HEK293T (cell line): Measurements from ENCODE around the gene LMAN2.

Source experiments
- CTCF ChIA-PET: fragments of 350-600 bp; formaldehyde crosslinking; extraction: SDS; loops from one replicate; lab custom pipeline; 2021; ENCODE audit warnings: antibody characterized with exemption, inconsistent platforms; lab: Yijun Ruan, JAX
- POLR2A ChIA-PET: fragments of 350-600 bp; formaldehyde crosslinking; extraction: SDS; loops from one replicate; lab custom pipeline; 2020; ENCODE audit warnings: antibody characterized with exemption, inconsistent platforms; lab: Yijun Ruan, JAX
- DNase-seq: peaks from one replicate; pipeline ENCODE4 v3.0.0; 2012; ENCODE audit warnings: mixed read lengths; ENCODE audit errors: extremely low spot score
- ARNT ChIP-seq: fragments of 450-650 bp; IDR thresholded peaks from 2 replicates; pipeline ENCODE4 v1.6.1; 2017; ENCODE audit warnings: mild to moderate bottlenecking
- BHLHE40 ChIP-seq: fragments of 450-650 bp; IDR thresholded peaks from 2 replicates; pipeline ENCODE4 v1.6.1; 2016; ENCODE audit warnings: mild to moderate bottlenecking, moderate library complexity, borderline replicate concordance
- CTBP1 ChIP-seq: fragments of 450-650 bp; IDR thresholded peaks from 2 replicates; pipeline ENCODE4 v1.6.1; 2016; ENCODE audit warnings: borderline replicate concordance
- ELF4 ChIP-seq: fragments of 450-650 bp; IDR thresholded peaks from 2 replicates; pipeline ENCODE4 v1.6.1; 2017; ENCODE audit warnings: antibody characterized with exemption
- FOXA1 ChIP-seq: fragments of 450-650 bp; IDR thresholded peaks from 2 replicates; pipeline ENCODE4 v1.6.1; 2016; ENCODE audit warnings: mild to moderate bottlenecking
- FOXK2 ChIP-seq: fragments of 450-650 bp; IDR thresholded peaks from 2 replicates; pipeline ENCODE4 v1.6.1; 2016; ENCODE audit warnings: mild to moderate bottlenecking
- FOXM1 ChIP-seq: fragments of 450-650 bp; IDR thresholded peaks from 2 replicates; pipeline ENCODE4 v1.6.1; 2017; ENCODE audit warnings: mild to moderate bottlenecking, borderline replicate concordance
- HDGF ChIP-seq: fragments of 450-650 bp; IDR thresholded peaks from 2 replicates; pipeline ENCODE4 v1.6.1; 2017; ENCODE audit warnings: antibody characterized with exemption, borderline replicate concordance
- L3MBTL2 ChIP-seq: fragments of 450-650 bp; conservative IDR thresholded peaks from 2 replicates; pipeline ENCODE4 v1.6.1; 2016; ENCODE audit warnings: mild to moderate bottlenecking
- LEF1 ChIP-seq: fragments of 450-650 bp; IDR thresholded peaks from 2 replicates; pipeline ENCODE4 v1.6.1; 2017; ENCODE audit warnings: mild to moderate bottlenecking, borderline replicate concordance
- NFRKB ChIP-seq: fragments of 450-650 bp; IDR thresholded peaks from 2 replicates; pipeline ENCODE4 v1.6.1; 2016; ENCODE audit warnings: mild to moderate bottlenecking, moderate library complexity
- PKNOX1 ChIP-seq: fragments of 450-650 bp; IDR thresholded peaks from 2 replicates; pipeline ENCODE4 v1.6.1; 2016
- SP1 ChIP-seq: fragments of 450-650 bp; IDR thresholded peaks from 2 replicates; pipeline ENCODE4 v1.6.1; 2017
- SUZ12 ChIP-seq: fragments of 450-650 bp; IDR thresholded peaks from 2 replicates; pipeline ENCODE4 v1.6.1; 2016; ENCODE audit warnings: mild to moderate bottlenecking
- TARDBP ChIP-seq: fragments of 450-650 bp; IDR thresholded peaks from 2 replicates; pipeline ENCODE4 v1.6.1; 2016
- ZNF384 ChIP-seq: fragments of 450-650 bp; IDR thresholded peaks from 2 replicates; pipeline ENCODE4 v1.6.1; 2016

LMAN2 gene

GRCh38 chr5:177310757-177311391, 40.6 kb downstream of the LMAN2 start:
- DNase-seq = no peak
- TF ChIP-seq BHLHE40 = no peak
- no peak for TF ChIP-seq HDGF
- no peak for TF ChIP-seq NFRKB
- TF ChIP-seq L3MBTL2 = no peak
- no peak for TF ChIP-seq FOXM1
- no peak for TF ChIP-seq ELF4
- no peak for TF ChIP-seq LEF1
- TF ChIP-seq TARDBP = no peak
- no peak for TF ChIP-seq CTBP1
- no peak for TF ChIP-seq FOXK2
- TF ChIP-seq SP1 = no peak
- TF ChIP-seq PKNOX1 = no peak
- TF ChIP-seq SUZ12 = no peak
- TF ChIP-seq ZNF384 = no peak
- no peak for TF ChIP-seq ARNT
- TF ChIP-seq FOXA1 = no peak
- ChIA-PET CTCF (interaction anchor here (1.1 to 3.0 kb wide), 9 partner anchors 8 to 197 kb away, joined by 3 to 35 read pairs (median 6); partner anchors contain the start of gene PRR7), POLR2A (interaction anchor here (1.1 to 1.9 kb wide), 4 partner anchors 9 to 144 kb away, joined by 4 to 13 read pairs (median 6); partner anchors contain the start of gene LMAN2)

GRCh38 chr5:177310332-177310731, 41.1 kb downstream of the LMAN2 start:
- ChIA-PET POLR2A (interaction anchor here (0.6 to 1.9 kb wide), 6 partner anchors 9 to 145 kb away, joined by 3 to 13 read pairs (median 5); partner anchors contain the start of genes GRK6 and LMAN2), CTCF (interaction anchor here (0.6 to 3.0 kb wide), 18 partner anchors 9 to 200 kb away, joined by 3 to 35 read pairs (median 5); partner anchors contain the start of genes LMAN2 and PRR7)
- DNase-seq = no peak

GRCh38 chr5:177309351-177310191, 41.9 kb downstream of the LMAN2 start:
- peak; percentile 79 for DNase-seq
- POLR2A ChIA-PET = interaction anchor here (0.6 to 1.9 kb wide), 7 partner anchors 8 to 146 kb away, joined by 3 to 13 read pairs (median 4); partner anchors contain the start of genes GRK6 and LMAN2
- CTCF ChIA-PET = interaction anchor here (0.6 to 3.0 kb wide), 23 partner anchors 9 to 395 kb away, joined by 3 to 35 read pairs (median 4); partner anchors contain the start of genes LMAN2 and PRR7
- TF ChIP-seq FOXA1 = no peak
- TF ChIP-seq L3MBTL2 = no peak
- no peak for TF ChIP-seq BHLHE40
- no peak for TF ChIP-seq FOXK2
- TF ChIP-seq ELF4 = no peak
- no peak for TF ChIP-seq ZNF384
- peak; percentile 8; the same call in 1 of the 2 replicates for TF ChIP-seq LEF1
- 0 out of 2 replicates have a peak, but pooled peaks have one; percentile 43 for TF ChIP-seq HDGF
- TF ChIP-seq PKNOX1 = 0 out of 2 replicates have a peak, but pooled peaks have one; percentile 15
- no peak for TF ChIP-seq TARDBP
- TF ChIP-seq ARNT = peak; percentile 46; the same call in 1 of the 2 replicates
- no peak for TF ChIP-seq SP1
- TF ChIP-seq CTBP1 = no peak
- TF ChIP-seq NFRKB = no peak
- no peak for TF ChIP-seq FOXM1
- TF ChIP-seq SUZ12 = no peak

More at GRCh38 chr5:177310332-177310731, 41.1 kb downstream of the LMAN2 start:
- TF ChIP-seq FOXK2 (no peak), TARDBP (no peak), SUZ12 (no peak), SP1 (no peak), HDGF (no peak), FOXM1 (no peak)

GRCh38 chr5:177308740-177309139, 42.7 kb downstream of the LMAN2 start:
- no peak for DNase-seq
- TF ChIP-seq HDGF (no peak), BHLHE40 (no peak)
- CTCF ChIA-PET = interaction anchor here (0.7 to 3.0 kb wide), 9 partner anchors 9 to 195 kb away, joined by 3 to 35 read pairs (median 5); partner anchors contain the start of genes LMAN2 and PRR7
- POLR2A ChIA-PET = interaction anchor here (1.5 to 1.7 kb wide), 2 partner anchors 10 to 59 kb away, joined by 4 to 7 read pairs; no protein-coding TSS in a partner anchor

GRCh38 chr5:177307544-177308363, 43.7 kb downstream of the LMAN2 start:
- POLR2A ChIA-PET = no interaction called here
- DNase-seq = no peak
- CTCF ChIA-PET = interaction anchor here (0.7 to 2.1 kb wide), 2 partner anchors 10 to 148 kb away, joined by 5 read pairs; no protein-coding TSS in a partner anchor
- TF ChIP-seq ARNT (no peak), SUZ12 (no peak), PKNOX1 (no peak), LEF1 (no peak), L3MBTL2 (no peak), SP1 (no peak), TARDBP (no peak), NFRKB (no peak), ELF4 (no peak), CTBP1 (no peak), FOXA1 (no peak), HDGF (no peak), ZNF384 (no peak), FOXM1 (no peak)
